HG03039 (cell line): ENCODE measurements around the gene PCGF2.
"Not testable (repeated sequence)": the region's sequence is repeated elsewhere in the genome, so short reads cannot be mapped to it uniquely, and the experiment has no call there.

Experiments used
- ATAC-seq: cut with Tn5 transposase; IDR thresholded peaks from one replicate; pipeline ENCODE4 v1.9.1; 2021; ENCODE audit warnings: mild to moderate bottlenecking, moderate library complexity; ENCODE audit not compliant: unreplicated experiment

PCGF2 gene

GRCh38 chr17:38738007-38738662, 10.0 kb downstream of the PCGF2 start:
- ATAC-seq, result no peak

- no peak for ATAC-seq
These were observed 12.8 kb downstream of the PCGF2 start for GRCh38 chr17:38735161-38735997.

- no peak for ATAC-seq
These were observed 13.9 kb downstream of the PCGF2 start for GRCh38 chr17:38733982-38734973.

GRCh38 chr17:38733282-38733981, 14.7 kb downstream of the PCGF2 start:
- no peak for ATAC-seq

GRCh38 chr17:38732376-38733281, 15.5 kb downstream of the PCGF2 start:
- no peak for ATAC-seq

GRCh38 chr17:38731526-38732294, 16.4 kb downstream of the PCGF2 start:
- no peak for ATAC-seq

- no peak for ATAC-seq
These were observed 17.4 kb downstream of the PCGF2 start for GRCh38 chr17:38730526-38731379.

- peak; percentile 73 for ATAC-seq
These were observed 18.1 kb downstream of the PCGF2 start, which contains the start of gene CISD3 for GRCh38 chr17:38729886-38730525. TSS of gene CISD3 (plus strand) at chr17:38730341. CDS start at chr17:38730359, 18 bp downstream.

- no peak for ATAC-seq
These were observed 18.7 kb downstream of the PCGF2 start for GRCh38 chr17:38729368-38729885.

GRCh38 chr17:38728290-38728831, 19.8 kb downstream of the PCGF2 start:
- no peak for ATAC-seq

- no peak for ATAC-seq
These were observed 20.4 kb downstream of the PCGF2 start for GRCh38 chr17:38727736-38728135.

GRCh38 chr17:38726145-38726544, 22.0 kb downstream of the PCGF2 start:
- not testable (repeated sequence) for ATAC-seq

GRCh38 chr17:38725066-38725465, 23.1 kb downstream of the PCGF2 start:
- ATAC-seq, result no peak

GRCh38 chr17:38724337-38724988, 23.7 kb downstream of the PCGF2 start:
- no peak for ATAC-seq

- no peak for ATAC-seq
These were observed 26.3 kb downstream of the PCGF2 start for GRCh38 chr17:38721802-38722201.

- ATAC-seq, result no peak
These were observed 27.2 kb downstream of the PCGF2 start for GRCh38 chr17:38720941-38721340.
